Measurements from ENCODE around the gene TIRAP.
"Not testable (repeated sequence)": the region's sequence is repeated elsewhere in the genome, so short reads cannot be mapped to it uniquely, and the experiment has no call there.

Gene TIRAP

GRCh38 chr11:126282736-126283591, at the start of gene TIRAP:
TIRAP (plus strand) TSS chr11:126283093; CDS start chr11:126290895, 7,802 bp downstream.
- peak; percentile 33 to 55 for DNase-seq

- no peak for DNase-seq
Observed at GRCh38 chr11:126233391-126233790, 49.5 kb upstream of the TIRAP start.

GRCh38 chr11:126246636-126247035, 36.3 kb upstream of the TIRAP start:
- no peak for DNase-seq

- no peak for DNase-seq
Observed at GRCh38 chr11:126253265-126253664, 29.6 kb upstream of the TIRAP start.

GRCh38 chr11:126254819-126255218, 28.1 kb upstream of the TIRAP start:
- no peak for DNase-seq

GRCh38 chr11:126255507-126255906, 27.4 kb upstream of the TIRAP start:
- not testable (repeated sequence) for DNase-seq

GRCh38 chr11:126256216-126256615, 26.7 kb upstream of the TIRAP start:
- no peak for DNase-seq

GRCh38 chr11:126257144-126257543, 25.7 kb upstream of the TIRAP start:
- DNase-seq, result no peak

- no peak for DNase-seq
Observed at GRCh38 chr11:126257764-126258163, 25.1 kb upstream of the TIRAP start.

GRCh38 chr11:126262216-126262615, 20.7 kb upstream of the TIRAP start:
- no peak for DNase-seq

GRCh38 chr11:126263489-126263888, 19.4 kb upstream of the TIRAP start:
- no peak for DNase-seq

- no peak for DNase-seq
Observed at GRCh38 chr11:126265811-126266210, 17.1 kb upstream of the TIRAP start.

- no peak for DNase-seq
Observed at GRCh38 chr11:126267650-126268049, 15.2 kb upstream of the TIRAP start.

- no peak for DNase-seq
Observed at GRCh38 chr11:126268361-126268707, 14.6 kb upstream of the TIRAP start.

- peak; percentile 98 for DNase-seq
Observed at GRCh38 chr11:126268708-126269579, 13.9 kb upstream of the TIRAP start, which contains the start of the genes FOXRED1 and SRPRA. FOXRED1 (plus strand) TSS chr11:126269154; CDS start chr11:126269207, 53 bp downstream. SRPRA (minus strand) TSS chr11:126268895; CDS start chr11:126268804, 91 bp downstream.

- no peak for DNase-seq
Observed at GRCh38 chr11:126277322-126277721, 5.6 kb upstream of the TIRAP start.

GRCh38 chr11:126277780-126278179, 5.1 kb upstream of the TIRAP start:
- no peak for DNase-seq

GRCh38 chr11:126279191-126279590, 3.7 kb upstream of the TIRAP start:
- DNase-seq, result no peak

- no peak for DNase-seq
Observed at GRCh38 chr11:126280595-126280994, 2.3 kb upstream of the TIRAP start.

GRCh38 chr11:126281245-126281644, 1.6 kb upstream of the TIRAP start:
- DNase-seq, result no peak

- no peak for DNase-seq
Observed at GRCh38 chr11:126281666-126282175, 1.2 kb upstream of the TIRAP start.

GRCh38 chr11:126282361-126282735, 545 bp upstream of the TIRAP start:
- DNase-seq, result peak in 1 of 2 donors; percentile 31

- peak; percentile 84 to 86 for DNase-seq
Observed at GRCh38 chr11:126284829-126285228, 1.9 kb downstream of the TIRAP start.
